HepG2 (cell line): ENCODE measurements around the gene FBLN5. TPM values are rescaled to one million over a fixed set of nuclear protein-coding genes. Genes with fewer than 3 reads are reported as not detected.

Source experiments
- ATAC-seq: fragments of 200-7000 bp; cut with Tn5 transposase; 3 replicates; pipeline ENCODE4 v1.9.1; 2020; ENCODE audit warnings: mild to moderate bottlenecking, moderate library complexity
- BruUV-seq: library from RNA; stranded (reverse); fragments of 400-500 nt; replicated peaks from 2 replicates; lab custom pipeline; 2021; lab: Mats Ljungman, UMichigan
- CTCF ChIA-PET: fragments of 300-600 bp; formaldehyde crosslinking; extraction: SDS; loops from one replicate; lab custom pipeline; 2021; ENCODE audit warnings: low total read pairs, inconsistent platforms, low intra/inter-chr PET ratio; lab: Yijun Ruan, JAX
- POLR2A ChIA-PET: fragments of 350-600 bp; sonication (Branson Sonifier 250); formaldehyde crosslinking; loops from one replicate; lab custom pipeline; 2020; ENCODE audit warnings: antibody characterized with exemption, inconsistent platforms; lab: Yijun Ruan, JAX
- DNase-seq: peaks from one replicate; pipeline ENCODE4 v3.0.0-alpha.2; 2015; ENCODE audit warnings: low spot score
- FAIRE-seq: peaks from 3 replicates; lab custom pipeline; 2011; peaks lifted over from hg19 to GRCh38; lab: Jason Lieb, UNC
- H2AFZ ChIP-seq: one replicate; pipeline ENCODE4 v1.6.1; 2011; ENCODE audit warnings: low read length, inconsistent platforms
- H3K27ac ChIP-seq: fragments of 300-600 bp; 3 replicates; pipeline ENCODE4 v1.8.0; 2011; ENCODE audit warnings: mixed run types, mild to moderate bottlenecking, mixed read lengths, low read length, inconsistent platforms; ENCODE audit not compliant: insufficient read depth; ENCODE audit errors: extremely low read length
- H3K27me3 ChIP-seq, 2 experiments: fragments of 200-600 bp in 1 of 2; 2 replicates in 1 of 2; 3 replicates in 1 of 2; pipeline versions ENCODE4 v1.6.0 to v1.8.0; 2011; ENCODE audit warnings: low read length in 2 of 2, mild to moderate bottlenecking in 2 of 2, moderate library complexity in 2 of 2, inconsistent platforms in 1 of 2; ENCODE audit not compliant: insufficient read depth in 2 of 2, control insufficient read depth in 1 of 2
- H3K36me3 ChIP-seq, 2 experiments: fragments of 200-600 bp in 1 of 2; replicated peaks in 1 of 2; 2 replicates in 1 of 2; 3 replicates in 1 of 2; pipeline versions ENCODE4 v1.5.1 to v1.8.0; 2011; ENCODE audit warnings: low read length in 2 of 2, inconsistent platforms in 1 of 2; ENCODE audit not compliant: insufficient read depth in 2 of 2, control insufficient read depth in 1 of 2
- H3K4me1 ChIP-seq: 2 replicates; pipeline ENCODE4 v1.5.1; 2012; ENCODE audit warnings: low read length, inconsistent platforms; ENCODE audit not compliant: insufficient read depth
- H3K4me2 ChIP-seq: 2 replicates; pipeline ENCODE4 v1.6.0; 2011; ENCODE audit warnings: low read depth, low read length, inconsistent platforms
- H3K4me3 ChIP-seq, 3 experiments: fragments of 200-600 bp in 1 of 3; sonication (generic), shearing (Covaris generic) in 1 of 3; replicated peaks in 1 of 3; 2 replicates each; pipeline ENCODE4 v1.5.1; 2011 to 2016; ENCODE audit warnings: low read length in 3 of 3, inconsistent platforms in 2 of 3, low read depth in 2 of 3, mild to moderate bottlenecking in 2 of 3, control low read depth in 1 of 3, mixed read lengths in 1 of 3; ENCODE audit not compliant: insufficient read depth in 1 of 3
- H3K79me2 ChIP-seq: one replicate; pipeline ENCODE4 v1.6.1; 2011; ENCODE audit warnings: low read length, inconsistent platforms; ENCODE audit not compliant: insufficient read depth
- H3K9ac ChIP-seq: 2 replicates; pipeline ENCODE4 v1.6.0; 2011; ENCODE audit warnings: mild to moderate bottlenecking, low read depth, low read length, inconsistent platforms; ENCODE audit not compliant: insufficient read depth
- H3K9me3 ChIP-seq: 2 replicates; pipeline ENCODE4 v1.5.1; 2012; ENCODE audit warnings: mild to moderate bottlenecking, low read length
- H4K20me1 ChIP-seq: 2 replicates; pipeline ENCODE4 v1.6.0; 2011; ENCODE audit warnings: inconsistent platforms, mild to moderate bottlenecking, low read length, moderate library complexity; ENCODE audit not compliant: insufficient read depth
- CREB1 ChIP-seq, 2 experiments: fragments of 450-650 bp in 1 of 2; IDR thresholded peaks; 2 replicates each; pipeline ENCODE4 v1.6.1; 2016 to 2017; ENCODE audit warnings: control low read depth in 1 of 2, mild to moderate bottlenecking in 1 of 2, missing compliant biosample characterization in 1 of 2, missing genetic modification characterization in 1 of 2
- ELF1 ChIP-seq: sonication (generic); formaldehyde crosslinking; IDR thresholded peaks from 2 replicates; pipeline ENCODE4 v1.4.0; 2020; ENCODE audit warnings: missing genetic modification reagents
- GATA4 ChIP-seq: sonication (generic); IDR thresholded peaks from 2 replicates; pipeline ENCODE4 v1.6.1; 2016; ENCODE audit warnings: antibody characterized with exemption, low read depth, borderline replicate concordance
- HOXA3 ChIP-seq: sonication (generic); formaldehyde crosslinking; IDR thresholded peaks from 2 replicates; pipeline ENCODE4 v1.5.0; 2020; ENCODE audit warnings: missing genetic modification reagents
- SNAPC4 ChIP-seq: sonication (generic); formaldehyde crosslinking; IDR thresholded peaks from 2 replicates; pipeline ENCODE4 v1.4.0; 2020; ENCODE audit warnings: mild to moderate bottlenecking, missing genetic modification reagents
- STAG1 ChIP-seq: sonication (generic); formaldehyde crosslinking; IDR thresholded peaks from 2 replicates; pipeline ENCODE4 v1.4.0; 2020; ENCODE audit warnings: missing genetic modification reagents
- TMF1 ChIP-seq: sonication (generic); formaldehyde crosslinking; IDR thresholded peaks from 2 replicates; pipeline ENCODE4 v1.8.1; 2022; ENCODE audit warnings: low read depth, missing genetic modification reagents
- ZFYVE20 ChIP-seq: sonication (generic); formaldehyde crosslinking; IDR thresholded peaks from 2 replicates; pipeline ENCODE4 v1.8.0; 2023; ENCODE audit warnings: low read depth, mild to moderate bottlenecking, moderate library complexity, missing genetic modification reagents, borderline replicate concordance
- ZNF7 ChIP-seq: IDR thresholded peaks from 2 replicates; pipeline ENCODE4 v1.6.1; 2016; ENCODE audit warnings: missing biosample characterization, missing genetic modification reagents
- ZNF737 ChIP-seq: sonication (generic); formaldehyde crosslinking; IDR thresholded peaks from 2 replicates; pipeline ENCODE4 v1.5.0; 2020; ENCODE audit warnings: missing genetic modification reagents, mild to moderate bottlenecking, borderline replicate concordance
- ZNF75D ChIP-seq: sonication (generic); formaldehyde crosslinking; IDR thresholded peaks from 2 replicates; pipeline ENCODE4 v1.8.1; 2023; ENCODE audit warnings: missing genetic modification reagents, mild to moderate bottlenecking, borderline replicate concordance
- WGBS: methylation state at CpG from one replicate; pipeline ENCODE4 v1.1.6; 2017; ENCODE audit warnings: low lambda C conversion rate; 5-methylcytosine and 5-hydroxymethylcytosine counted together
- in situ Hi-C: cut with HindIII; loops from 2 replicates; pipeline ENCODE4 v1.10.0; 2017; ENCODE audit warnings: low pct_unique_long_range_greater_than_20kb; ENCODE audit not compliant: extremely low pct_ligation_motif_present
- intact Hi-C: fragments of 100-400 bp; cut with micrococcal nuclease; formaldehyde crosslinking; loops from one replicate; pipeline ENCODE4 v1.10.0; 2022; ENCODE audit not compliant: unreplicated experiment
- polyA plus RNA-seq, 8 experiments: library from polyadenylated mRNA; depleted of rRNA in 3 of 8; stranded (reverse) in 7 of 8; unstranded in 1 of 8; fragments of >200 nt; fragmentation: Illumina TruSeq in 4 of 8; extraction: Trizol in 4 of 8; gene quantifications; 2 replicates each; pipeline versions ENCODE4 v1.2.1 to v1.2.3, GENCODE V29; 2011 to 2016; ENCODE audit warnings: low read depth in 4 of 8, missing spikeins in 1 of 8, mixed read lengths in 1 of 8; ENCODE audit not compliant: insufficient read depth in 1 of 8
- total RNA-seq, 5 experiments: library from RNA; depleted of rRNA; stranded (reverse); fragments of >200 nt; fragmentation: Illumina TruSeq; extraction: Trizol; gene quantifications; 2 replicates each; pipeline ENCODE4 v1.2.3, GENCODE V29; 2016; ENCODE audit warnings: low read depth in 1 of 5
- TF ChIP-seq, protein P1 (sequence below): sonication (generic); formaldehyde crosslinking; IDR thresholded peaks from 2 replicates; pipeline ENCODE4 v1.4.0; 2020; ENCODE audit warnings: mild to moderate bottlenecking, missing genetic modification reagents

Gene FBLN5
- total and polyA plus RNA-seq, 2 of the 13 experiments (the other 11 are each of a cell fraction or from before 2014, with no cell fraction given), result 0.38 to 0.77 TPM

GRCh38 chr14:91899806-91900205 is 47.7 kb downstream of the FBLN5 start:
- FAIRE-seq, result no peak
- ChIA-PET CTCF (no interaction called here), POLR2A (no interaction called here)
- Histone ChIP-seq H3K4me1 (peaks cover 31% of the 10 kb centered on the region), H3K4me3 (no peak overlapping the region), H3K27ac (no peak overlapping the region), H3K9me3 (no peaks in the 10 kb centered on the region), H3K9ac (no peak overlapping the region), H3K27me3 (no peaks in the 10 kb centered on the region; a peak in 1 of 5 replicates), H2AFZ (no peak overlapping the region), H3K4me2 (no peak overlapping the region), H3K79me2 (no peaks in the 10 kb centered on the region), H4K20me1 (no peaks in the 10 kb centered on the region), H3K36me3 (no peaks in the 10 kb centered on the region)
- no peak for DNase-seq
- in situ Hi-C loops (loop anchor here (25.0 kb wide), 1 partner anchor 238 kb away; no protein-coding TSS in a partner anchor), intact Hi-C loops (no loop called here)
- no TSS peak for BruUV-seq
- TF ChIP-seq GATA4, result no peak
- TF ChIP-seq ZNF75D (CRISPR knock-in tag), result no peak
- no peak for ATAC-seq
- WGBS, result 76% methylated on average over 4 of the region's 4 CpGs

- peak; percentile 26; the same call in 1 of the 3 replicates for ATAC-seq
- DNase-seq, result no peak
- no peak for TF ChIP-seq CREB1 (IDR thresholded peaks at IDR 0.05)
- no peak for TF ChIP-seq CREB1 (CRISPR knock-in tag; IDR thresholded peaks at IDR 0.05)
- no peak for TF ChIP-seq TMF1
- TF ChIP-seq ELF1 (CRISPR knock-in tag), result no peak
- TF ChIP-seq ZNF737 (CRISPR knock-in tag), result no peak
- TF ChIP-seq SNAPC4 (CRISPR knock-in tag), result no peak
- TF ChIP-seq HOXA3 (CRISPR knock-in tag), result no peak
- no peak for TF ChIP-seq ZFYVE20
- TF ChIP-seq, protein P1, sequence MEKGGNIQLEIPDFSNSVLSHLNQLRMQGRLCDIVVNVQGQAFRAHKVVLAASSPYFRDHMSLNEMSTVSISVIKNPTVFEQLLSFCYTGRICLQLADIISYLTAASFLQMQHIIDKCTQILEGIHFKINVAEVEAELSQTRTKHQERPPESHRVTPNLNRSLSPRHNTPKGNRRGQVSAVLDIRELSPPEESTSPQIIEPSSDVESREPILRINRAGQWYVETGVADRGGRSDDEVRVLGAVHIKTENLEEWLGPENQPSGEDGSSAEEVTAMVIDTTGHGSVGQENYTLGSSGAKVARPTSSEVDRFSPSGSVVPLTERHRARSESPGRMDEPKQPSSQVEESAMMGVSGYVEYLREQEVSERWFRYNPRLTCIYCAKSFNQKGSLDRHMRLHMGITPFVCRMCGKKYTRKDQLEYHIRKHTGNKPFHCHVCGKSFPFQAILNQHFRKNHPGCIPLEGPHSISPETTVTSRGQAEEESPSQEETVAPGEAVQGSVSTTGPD (CRISPR knock-in tag), result no peak
- TF ChIP-seq ZNF7 (CRISPR knock-in tag), result no peak
- TF ChIP-seq STAG1 (CRISPR knock-in tag), result peak; percentile 32; the same call in 1 of the 2 replicates
These were observed 48.3 kb downstream of the FBLN5 start for GRCh38 chr14:91899213-91899612.

More at GRCh38 chr14:91899213-91899612, 48.3 kb downstream of the FBLN5 start:
- Histone ChIP-seq H3K27me3 (no peaks in the 10 kb centered on the region; a peak in 1 of 5 replicates), H3K4me1 (peaks cover 29% of the 10 kb centered on the region), H3K4me3 (no peak overlapping the region), H3K36me3 (no peaks in the 10 kb centered on the region), H4K20me1 (no peaks in the 10 kb centered on the region), H3K9ac (no peak overlapping the region), H3K9me3 (no peaks in the 10 kb centered on the region), H3K4me2 (no peak overlapping the region), H3K27ac (no peak overlapping the region), H3K79me2 (no peaks in the 10 kb centered on the region), H2AFZ (no peak overlapping the region)
- intact Hi-C loops (no loop called here), in situ Hi-C loops (no loop called here)
- POLR2A ChIA-PET, result no interaction called here
- 92% methylated on average over 2 of the region's 4 CpGs for WGBS
- BruUV-seq, result no TSS peak
- FAIRE-seq, result no peak
- CTCF ChIA-PET, result no interaction called here
